MM.1S (cell line): ENCODE results near the gene MYO1B.

ENCODE experiments used
- DNase-seq: peaks from one replicate; pipeline ENCODE4 v3.0.0-alpha.2; 2015
- H2AFZ ChIP-seq: fragments of 300-600 bp; sonication (generic); 2 replicates; pipeline ENCODE4 v1.6.0; 2016; ENCODE audit warnings: antibody characterized with exemption, low read length
- H3F3A ChIP-seq: fragments of 300-600 bp; sonication (generic); 2 replicates; pipeline ENCODE4 v1.6.1; 2016; ENCODE audit warnings: mild to moderate bottlenecking, antibody characterized with exemption, low read length, moderate library complexity, mixed read lengths; ENCODE audit not compliant: insufficient read depth
- H3K27ac ChIP-seq: fragments of 300-600 bp; sonication (generic); 2 replicates; pipeline ENCODE4 v1.5.1; 2016; ENCODE audit warnings: mild to moderate bottlenecking, low read length
- H3K27me3 ChIP-seq: fragments of 300-600 bp; sonication (generic); replicated peaks from 2 replicates; pipeline ENCODE4 v1.6.0; 2016; ENCODE audit warnings: low read length; ENCODE audit not compliant: insufficient read depth
- H3K36me3 ChIP-seq: fragments of 300-600 bp; sonication (generic); replicated peaks from 2 replicates; pipeline ENCODE4 v1.6.1; 2016; ENCODE audit warnings: mild to moderate bottlenecking, low read length, mixed read lengths; ENCODE audit not compliant: insufficient read depth
- H3K4me1 ChIP-seq: fragments of 300-600 bp; sonication (generic); 2 replicates; pipeline ENCODE4 v1.6.1; 2016; ENCODE audit warnings: low read length, mixed read lengths
- H3K4me2 ChIP-seq: fragments of 300-600 bp; sonication (generic); 2 replicates; pipeline ENCODE4 v1.6.0; 2016; ENCODE audit warnings: low read depth, low read length
- H3K4me3 ChIP-seq: fragments of 300-600 bp; sonication (generic); 2 replicates; pipeline ENCODE4 v1.5.1; 2016; ENCODE audit warnings: low read length, mixed read lengths
- H3K79me2 ChIP-seq: fragments of 300-600 bp; sonication (generic); 2 replicates; pipeline ENCODE4 v1.6.1; 2016; ENCODE audit warnings: mixed run types, low read length, mixed read lengths
- H3K9ac ChIP-seq: fragments of 300-600 bp; sonication (generic); 2 replicates; pipeline ENCODE4 v1.6.1; 2016; ENCODE audit warnings: low read length, mixed read lengths
- H3K9me2 ChIP-seq: fragments of 300-600 bp; sonication (generic); replicated peaks from 2 replicates; pipeline ENCODE4 v1.6.1; 2016; ENCODE audit warnings: mild to moderate bottlenecking, low read length, mixed read lengths; ENCODE audit not compliant: insufficient read depth
- H3K9me3 ChIP-seq: fragments of 300-600 bp; sonication (generic); replicated peaks from 2 replicates; pipeline ENCODE4 v1.6.1; 2016; ENCODE audit warnings: mild to moderate bottlenecking, low read length, mixed read lengths; ENCODE audit not compliant: insufficient read depth
- H4K20me1 ChIP-seq: fragments of 300-600 bp; sonication (generic); 2 replicates; pipeline ENCODE4 v1.6.1; 2016; ENCODE audit warnings: mild to moderate bottlenecking, low read length, moderate library complexity, mixed read lengths; ENCODE audit not compliant: insufficient read depth
- EZH2 ChIP-seq: fragments of 300-600 bp; sonication (generic); optimal IDR thresholded peaks from 2 replicates; pipeline ENCODE3; 2017; ENCODE audit warnings: low read depth, mild to moderate bottlenecking, antibody characterized with exemption, low read length, mixed read lengths
- EZH2phosphoT487 ChIP-seq: fragments of 300-600 bp; sonication (generic); IDR thresholded peaks from 2 replicates; pipeline ENCODE4 v1.6.1; 2018; ENCODE audit warnings: antibody characterized with exemption, low read length
- TF ChIP-seq, protein P1 (sequence below): fragments of 300-600 bp; sonication (generic); IDR thresholded peaks from 2 replicates; pipeline ENCODE4 v1.5.1; 2016; ENCODE audit warnings: antibody characterized with exemption, low read length, mixed read lengths

MYO1B gene

DNA sequence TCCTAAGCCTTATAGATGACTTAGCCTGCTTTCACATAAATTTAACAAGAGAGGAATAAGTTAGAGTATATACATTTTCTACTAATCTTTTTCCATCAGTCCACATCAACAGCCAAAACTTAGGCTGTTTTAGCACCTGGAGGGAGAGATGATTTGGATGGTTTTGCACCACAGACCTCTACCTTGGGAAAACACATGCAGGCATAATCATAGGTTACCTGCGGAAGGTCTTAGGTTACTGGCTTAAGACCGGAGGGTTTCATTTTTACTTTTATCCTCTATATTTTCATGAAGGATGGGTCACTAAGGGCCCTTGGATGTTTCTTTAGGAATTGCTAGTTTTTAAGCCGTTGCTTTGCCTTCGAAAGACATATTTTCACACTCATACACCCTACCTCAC lies 66.0 kb downstream of the MYO1B start:
- Histone ChIP-seq H3K9ac (no peak overlapping the region), H3K27me3 (no peaks in the 10 kb centered on the region), H3F3A (no peaks in the 10 kb centered on the region), H3K4me3 (no peak overlapping the region), H3K79me2 (no peaks in the 10 kb centered on the region), H3K27ac (no peak overlapping the region), H3K4me1 (no peaks in the 10 kb centered on the region), H4K20me1 (no peaks in the 10 kb centered on the region), H3K4me2 (no peak overlapping the region), H3K36me3 (no peaks in the 10 kb centered on the region), H3K9me2 (no peaks in the 10 kb centered on the region), H3K9me3 (no peaks in the 10 kb centered on the region), H2AFZ (no peak overlapping the region)
- no peak for DNase-seq
- TF ChIP-seq, protein P1, sequence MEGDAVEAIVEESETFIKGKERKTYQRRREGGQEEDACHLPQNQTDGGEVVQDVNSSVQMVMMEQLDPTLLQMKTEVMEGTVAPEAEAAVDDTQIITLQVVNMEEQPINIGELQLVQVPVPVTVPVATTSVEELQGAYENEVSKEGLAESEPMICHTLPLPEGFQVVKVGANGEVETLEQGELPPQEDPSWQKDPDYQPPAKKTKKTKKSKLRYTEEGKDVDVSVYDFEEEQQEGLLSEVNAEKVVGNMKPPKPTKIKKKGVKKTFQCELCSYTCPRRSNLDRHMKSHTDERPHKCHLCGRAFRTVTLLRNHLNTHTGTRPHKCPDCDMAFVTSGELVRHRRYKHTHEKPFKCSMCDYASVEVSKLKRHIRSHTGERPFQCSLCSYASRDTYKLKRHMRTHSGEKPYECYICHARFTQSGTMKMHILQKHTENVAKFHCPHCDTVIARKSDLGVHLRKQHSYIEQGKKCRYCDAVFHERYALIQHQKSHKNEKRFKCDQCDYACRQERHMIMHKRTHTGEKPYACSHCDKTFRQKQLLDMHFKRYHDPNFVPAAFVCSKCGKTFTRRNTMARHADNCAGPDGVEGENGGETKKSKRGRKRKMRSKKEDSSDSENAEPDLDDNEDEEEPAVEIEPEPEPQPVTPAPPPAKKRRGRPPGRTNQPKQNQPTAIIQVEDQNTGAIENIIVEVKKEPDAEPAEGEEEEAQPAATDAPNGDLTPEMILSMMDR = no peak
- TF ChIP-seq EZH2phosphoT487 = no peak

GRCh38 chr2:191311627-191312026 lies 66.4 kb downstream of the MYO1B start:
- H3K4me3 ChIP-seq = no peak overlapping the region
- H3K9me3 ChIP-seq = no peaks in the 10 kb centered on the region
- H3K9ac ChIP-seq = no peak overlapping the region
- H3K79me2 ChIP-seq = no peaks in the 10 kb centered on the region
- no peaks in the 10 kb centered on the region for H3K36me3 ChIP-seq
- H3K27me3 ChIP-seq = no peaks in the 10 kb centered on the region
- TF ChIP-seq EZH2phosphoT487 (no peak), EZH2 (no peak)
- TF ChIP-seq, protein P1 = no peak
- H3K4me2 ChIP-seq = no peak overlapping the region
- no peaks in the 10 kb centered on the region for H4K20me1 ChIP-seq
- H3K4me1 ChIP-seq = no peaks in the 10 kb centered on the region
- no peak overlapping the region for H3K27ac ChIP-seq
- H2AFZ ChIP-seq = no peak overlapping the region
- no peak for DNase-seq
- no peaks in the 10 kb centered on the region for H3K9me2 ChIP-seq
- no peaks in the 10 kb centered on the region for H3F3A ChIP-seq

GRCh38 chr2:191312163-191312562 lies 67.0 kb downstream of the MYO1B start:
- Histone ChIP-seq H3K27me3 (no peaks in the 10 kb centered on the region), H3K9ac (no peak overlapping the region), H3K36me3 (no peaks in the 10 kb centered on the region), H3K9me2 (no peaks in the 10 kb centered on the region), H3K4me2 (no peak overlapping the region), H3K4me1 (no peaks in the 10 kb centered on the region), H4K20me1 (no peaks in the 10 kb centered on the region), H3K4me3 (no peak overlapping the region), H3K79me2 (no peaks in the 10 kb centered on the region), H3F3A (no peaks in the 10 kb centered on the region), H2AFZ (no peak overlapping the region), H3K9me3 (no peaks in the 10 kb centered on the region), H3K27ac (no peak overlapping the region)
- DNase-seq = no peak
- TF ChIP-seq EZH2phosphoT487 (no peak), EZH2 (no peak)
- TF ChIP-seq, protein P1 = no peak
